ENCODE data around the gene ABO.

DNA sequence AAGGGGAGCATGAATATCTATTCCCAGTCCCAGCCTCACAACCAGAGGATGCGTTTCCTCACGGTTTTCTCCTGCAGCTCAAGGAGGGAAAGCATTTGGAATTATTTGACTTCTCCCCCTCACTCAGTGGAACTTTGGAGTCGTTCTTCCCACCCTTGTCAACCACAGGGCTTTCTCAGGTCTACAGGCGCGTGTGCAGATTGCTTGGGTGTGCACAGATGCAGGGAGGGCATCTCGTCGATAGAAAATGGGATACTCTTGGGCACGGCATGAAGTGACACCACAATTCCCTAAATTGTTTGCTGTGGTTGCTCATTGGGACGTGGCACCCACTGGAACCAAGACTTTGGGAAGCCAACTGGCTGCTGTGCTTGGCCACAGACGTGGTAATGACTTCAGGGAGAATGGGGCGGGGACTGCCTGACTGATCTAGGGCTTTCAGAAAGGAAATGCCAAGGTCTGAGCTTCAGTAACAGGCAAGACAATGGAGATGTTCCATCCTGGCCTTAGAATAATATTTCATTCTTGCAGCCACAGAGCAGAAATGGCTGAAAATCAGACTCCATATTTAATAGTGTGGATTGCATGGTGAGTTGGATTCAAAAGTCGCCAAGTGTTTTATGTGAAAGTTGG is 53.7 kb downstream of the ABO start:
- TF ChIP-seq EZH2 (IDR thresholded peaks at IDR 0.05; ENCODE audit: borderline replicate concordance, low read depth, low read length, severe bottlenecking), result no peak
- TF ChIP-seq, protein P1, sequence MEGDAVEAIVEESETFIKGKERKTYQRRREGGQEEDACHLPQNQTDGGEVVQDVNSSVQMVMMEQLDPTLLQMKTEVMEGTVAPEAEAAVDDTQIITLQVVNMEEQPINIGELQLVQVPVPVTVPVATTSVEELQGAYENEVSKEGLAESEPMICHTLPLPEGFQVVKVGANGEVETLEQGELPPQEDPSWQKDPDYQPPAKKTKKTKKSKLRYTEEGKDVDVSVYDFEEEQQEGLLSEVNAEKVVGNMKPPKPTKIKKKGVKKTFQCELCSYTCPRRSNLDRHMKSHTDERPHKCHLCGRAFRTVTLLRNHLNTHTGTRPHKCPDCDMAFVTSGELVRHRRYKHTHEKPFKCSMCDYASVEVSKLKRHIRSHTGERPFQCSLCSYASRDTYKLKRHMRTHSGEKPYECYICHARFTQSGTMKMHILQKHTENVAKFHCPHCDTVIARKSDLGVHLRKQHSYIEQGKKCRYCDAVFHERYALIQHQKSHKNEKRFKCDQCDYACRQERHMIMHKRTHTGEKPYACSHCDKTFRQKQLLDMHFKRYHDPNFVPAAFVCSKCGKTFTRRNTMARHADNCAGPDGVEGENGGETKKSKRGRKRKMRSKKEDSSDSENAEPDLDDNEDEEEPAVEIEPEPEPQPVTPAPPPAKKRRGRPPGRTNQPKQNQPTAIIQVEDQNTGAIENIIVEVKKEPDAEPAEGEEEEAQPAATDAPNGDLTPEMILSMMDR (IDR thresholded peaks at IDR 0.05; ENCODE audit: borderline replicate concordance, extremely low read depth, low read length, poor library complexity, severe bottlenecking), result no peak
